C4-2B (cell line): Measurements from ENCODE around the gene RAB3B.

Experiments
- H3K27ac ChIP-seq: fragments of 450-650 bp; 2 replicates; pipeline ENCODE4 v1.5.1; 2017
- ZFX ChIP-seq: fragments of 450-650 bp; IDR thresholded peaks from 2 replicates; pipeline ENCODE4 v1.6.1; 2017
- TF ChIP-seq, protein P1 (sequence below): fragments of 450-650 bp; conservative IDR thresholded peaks from 2 replicates; pipeline ENCODE4 v1.5.1; 2017; ENCODE audit warnings: mild to moderate bottlenecking

RAB3B gene

DNA sequence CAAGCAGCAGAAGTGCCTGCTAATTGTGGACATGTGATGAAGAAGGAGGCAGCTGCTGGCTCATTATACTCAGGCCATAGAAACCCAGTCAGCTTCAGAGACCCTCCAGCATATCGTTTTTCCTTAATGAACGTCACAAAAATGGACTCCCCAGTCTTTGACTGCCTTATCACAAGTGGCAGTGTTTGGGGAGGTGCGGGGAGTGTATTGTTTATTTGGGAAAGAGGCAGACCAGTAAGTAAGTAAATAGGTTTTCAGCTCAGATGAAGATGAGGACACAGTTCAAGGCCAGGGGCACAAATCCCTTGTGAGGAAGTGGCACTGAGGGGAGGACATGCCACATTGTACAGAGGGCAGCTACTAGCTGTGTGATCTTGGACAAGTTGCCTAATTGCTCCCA lies 68.5 kb downstream of the RAB3B start:
- H3K27ac ChIP-seq: no peak overlapping the region
- TF ChIP-seq, protein P1, sequence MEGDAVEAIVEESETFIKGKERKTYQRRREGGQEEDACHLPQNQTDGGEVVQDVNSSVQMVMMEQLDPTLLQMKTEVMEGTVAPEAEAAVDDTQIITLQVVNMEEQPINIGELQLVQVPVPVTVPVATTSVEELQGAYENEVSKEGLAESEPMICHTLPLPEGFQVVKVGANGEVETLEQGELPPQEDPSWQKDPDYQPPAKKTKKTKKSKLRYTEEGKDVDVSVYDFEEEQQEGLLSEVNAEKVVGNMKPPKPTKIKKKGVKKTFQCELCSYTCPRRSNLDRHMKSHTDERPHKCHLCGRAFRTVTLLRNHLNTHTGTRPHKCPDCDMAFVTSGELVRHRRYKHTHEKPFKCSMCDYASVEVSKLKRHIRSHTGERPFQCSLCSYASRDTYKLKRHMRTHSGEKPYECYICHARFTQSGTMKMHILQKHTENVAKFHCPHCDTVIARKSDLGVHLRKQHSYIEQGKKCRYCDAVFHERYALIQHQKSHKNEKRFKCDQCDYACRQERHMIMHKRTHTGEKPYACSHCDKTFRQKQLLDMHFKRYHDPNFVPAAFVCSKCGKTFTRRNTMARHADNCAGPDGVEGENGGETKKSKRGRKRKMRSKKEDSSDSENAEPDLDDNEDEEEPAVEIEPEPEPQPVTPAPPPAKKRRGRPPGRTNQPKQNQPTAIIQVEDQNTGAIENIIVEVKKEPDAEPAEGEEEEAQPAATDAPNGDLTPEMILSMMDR: no peak
- TF ChIP-seq ZFX: no peak

- H3K27ac ChIP-seq: no peak overlapping the region
- no peak for TF ChIP-seq ZFX
- TF ChIP-seq, protein P1: no peak
Measured at GRCh38 chr1:51920130-51920529, 70.4 kb downstream of the RAB3B start.

DNA sequence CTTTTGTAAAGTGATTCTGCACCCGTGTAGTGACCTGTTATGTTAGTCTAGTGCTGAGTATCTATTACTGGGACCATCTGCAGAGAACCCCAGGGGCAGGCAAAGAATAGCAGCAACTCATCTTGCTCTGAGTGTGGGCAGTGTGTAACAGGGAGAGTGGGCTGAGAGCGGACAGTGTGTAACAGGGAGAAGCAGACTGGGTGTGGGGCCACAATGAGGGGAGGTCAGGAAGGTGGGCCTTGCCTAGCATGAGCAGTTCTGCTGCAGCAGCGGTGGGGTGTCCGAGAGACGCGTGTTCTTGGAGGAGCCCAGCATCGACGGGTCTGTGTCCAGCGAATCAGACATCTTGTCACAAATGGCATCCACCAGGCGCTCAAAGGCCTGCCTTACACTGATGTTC lies 70.8 kb downstream of the RAB3B start:
- no peak for TF ChIP-seq ZFX
- TF ChIP-seq, protein P1: no peak
- H3K27ac ChIP-seq: no peak overlapping the region

DNA sequence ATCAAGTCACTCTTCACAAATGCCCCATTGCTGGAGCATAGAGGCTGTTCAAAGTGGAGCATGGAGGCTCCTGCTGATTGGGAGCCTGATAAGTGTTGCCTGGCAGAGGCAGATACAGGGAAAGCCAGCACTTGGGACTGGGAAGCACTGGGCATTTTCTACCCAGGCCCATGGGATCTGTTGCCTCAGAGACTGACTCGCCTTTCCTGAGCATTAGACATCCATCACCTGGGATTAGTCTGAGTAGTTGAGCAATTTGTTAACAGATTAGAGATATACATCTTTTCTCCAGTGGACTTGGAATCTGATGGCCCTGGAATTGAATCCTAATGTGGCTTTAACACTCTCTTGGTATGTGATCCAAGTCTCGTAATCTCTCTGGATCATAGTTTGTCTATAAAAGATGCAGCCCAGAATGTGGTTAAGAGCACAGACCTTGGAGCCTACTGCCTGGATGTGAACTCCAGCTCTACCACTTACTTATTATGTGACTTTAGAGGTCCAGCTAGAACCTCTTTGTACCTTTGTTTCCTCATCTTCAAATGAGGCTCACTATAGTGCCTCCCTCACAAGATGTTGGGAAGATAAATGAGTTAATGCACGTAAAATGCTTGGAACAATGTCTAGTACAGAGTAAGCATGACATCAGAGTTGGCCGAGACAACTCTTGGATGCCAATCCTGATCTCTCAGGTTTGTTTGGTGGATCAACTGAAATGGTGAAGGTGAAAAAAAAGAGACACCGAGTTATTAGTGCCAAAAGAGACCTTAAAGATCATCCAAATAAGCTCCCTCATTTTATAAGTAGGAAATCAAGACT lies 73.7 kb downstream of the RAB3B start:
- TF ChIP-seq ZFX: no peak
- TF ChIP-seq, protein P1: no peak
- peak overlapping the region; percentile 70 for H3K27ac ChIP-seq

DNA sequence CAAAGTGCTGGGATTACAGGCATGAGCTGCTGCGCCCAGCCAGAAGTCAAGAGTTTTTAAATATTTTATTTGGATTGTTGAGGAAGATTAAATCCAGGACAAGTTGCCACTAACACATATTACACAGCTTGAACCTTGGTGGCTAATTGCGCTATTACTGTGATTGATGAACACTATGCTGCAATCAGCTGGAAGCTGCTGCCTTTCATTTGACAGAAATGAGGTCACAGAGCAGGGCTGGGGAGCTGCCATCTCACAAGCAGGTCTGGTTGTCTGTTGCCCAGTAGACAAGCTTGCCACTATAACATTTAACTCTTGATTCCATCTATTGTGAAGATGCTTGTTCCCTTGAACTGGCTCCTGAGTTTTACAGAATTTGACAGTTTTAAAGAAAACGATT lies 74.5 kb downstream of the RAB3B start:
- H3K27ac ChIP-seq: peak overlapping the region; percentile 70; the same call in 1 of the 2 replicates
- TF ChIP-seq, protein P1: no peak
- no peak for TF ChIP-seq ZFX

GRCh38 chr1:51912881-51913280 lies 77.6 kb downstream of the RAB3B start:
- no peak overlapping the region for H3K27ac ChIP-seq
- no peak for TF ChIP-seq ZFX
- TF ChIP-seq, protein P1: no peak

- no peak overlapping the region for H3K27ac ChIP-seq
- TF ChIP-seq, protein P1: no peak
- no peak for TF ChIP-seq ZFX
Measured at GRCh38 chr1:51910221-51911000, 80.1 kb downstream of the RAB3B start.
